SIG-M5 (cell line): ENCODE measurements around the gene GPC5.
"Not testable (repeated sequence)": the region's sequence is repeated elsewhere in the genome, so short reads cannot be mapped to it uniquely, and the experiment has no call there.

Experiments used
- DNase-seq: peaks from one replicate; lab custom pipeline; 2025; lab: John Stamatoyannopoulos, UW

GPC5 gene

DNA sequence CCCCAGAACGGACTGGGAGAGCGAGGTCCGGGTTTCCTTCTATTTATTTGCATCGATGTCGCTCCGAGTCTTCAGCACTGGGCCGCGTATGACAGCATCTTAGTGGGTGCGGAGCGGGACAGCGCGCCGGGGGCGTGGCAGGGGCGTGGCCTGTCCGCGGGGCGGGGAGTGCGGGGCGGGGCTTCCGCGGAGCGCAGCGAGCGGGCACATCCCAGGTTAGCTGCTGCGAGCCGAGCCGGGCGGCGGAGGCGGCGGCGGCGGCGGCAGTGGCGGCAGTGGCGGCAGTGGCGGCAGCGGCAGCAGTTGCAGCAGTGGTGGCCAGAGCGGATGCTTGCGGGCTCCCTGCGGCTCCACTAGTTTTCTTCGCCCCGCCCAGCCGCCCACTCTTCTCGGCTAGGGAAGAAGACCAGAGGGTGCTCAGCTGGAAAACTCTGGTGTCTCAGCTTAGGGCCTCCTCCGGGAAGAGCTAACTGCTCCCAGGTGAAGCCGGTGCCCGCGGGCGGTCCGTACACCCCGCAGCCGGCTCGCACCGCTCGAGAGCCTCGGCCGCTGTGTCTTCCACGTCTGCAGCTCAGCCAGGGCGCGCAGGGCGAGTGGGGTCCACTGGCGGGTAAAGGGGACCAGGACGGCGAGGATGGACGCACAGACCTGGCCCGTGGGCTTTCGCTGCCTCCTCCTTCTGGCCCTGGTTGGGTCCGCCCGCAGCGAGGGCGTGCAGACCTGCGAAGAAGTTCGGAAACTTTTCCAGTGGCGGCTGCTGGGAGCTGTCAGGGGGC is at the start of gene GPC5:
Gene GPC5, plus strand, starts transcription at position 209 of the 776 bp plus-strand sequence.
- no peak for DNase-seq

GRCh38 chr13:91348906-91349435 is 49.5 kb upstream of the GPC5 start:
- peak; percentile 23 for DNase-seq

GRCh38 chr13:91349992-91350911 is 48.2 kb upstream of the GPC5 start:
- no peak for DNase-seq

DNA sequence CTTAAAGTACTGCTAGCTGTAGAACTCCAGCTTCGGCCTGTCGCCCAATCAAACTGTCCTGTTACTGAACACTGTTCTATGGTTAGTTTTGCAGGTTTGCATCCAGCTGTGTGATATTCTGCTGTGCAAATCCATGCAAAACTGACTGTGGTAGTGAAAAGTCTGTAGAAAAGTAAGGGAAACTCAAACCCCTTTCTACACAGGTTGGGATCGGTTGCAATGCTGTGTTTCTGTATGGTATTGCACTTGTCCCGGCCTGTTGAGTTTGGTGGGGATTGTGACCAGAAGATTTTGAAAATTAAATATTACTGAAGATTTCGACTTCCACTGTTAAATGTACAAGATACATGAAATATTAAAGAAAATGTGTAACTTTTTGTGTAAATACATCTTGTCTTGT is 47.3 kb upstream of the GPC5 start:
- no peak for DNase-seq

- no peak for DNase-seq
Observed at GRCh38 chr13:91351980-91352379, 46.4 kb upstream of the GPC5 start.

- DNase-seq: not testable (repeated sequence)
Observed at GRCh38 chr13:91352891-91353290, 45.5 kb upstream of the GPC5 start.

GRCh38 chr13:91353494-91353893 is 44.9 kb upstream of the GPC5 start:
- DNase-seq: no peak

- no peak for DNase-seq
Observed at GRCh38 chr13:91355099-91355825, 43.2 kb upstream of the GPC5 start.

DNA sequence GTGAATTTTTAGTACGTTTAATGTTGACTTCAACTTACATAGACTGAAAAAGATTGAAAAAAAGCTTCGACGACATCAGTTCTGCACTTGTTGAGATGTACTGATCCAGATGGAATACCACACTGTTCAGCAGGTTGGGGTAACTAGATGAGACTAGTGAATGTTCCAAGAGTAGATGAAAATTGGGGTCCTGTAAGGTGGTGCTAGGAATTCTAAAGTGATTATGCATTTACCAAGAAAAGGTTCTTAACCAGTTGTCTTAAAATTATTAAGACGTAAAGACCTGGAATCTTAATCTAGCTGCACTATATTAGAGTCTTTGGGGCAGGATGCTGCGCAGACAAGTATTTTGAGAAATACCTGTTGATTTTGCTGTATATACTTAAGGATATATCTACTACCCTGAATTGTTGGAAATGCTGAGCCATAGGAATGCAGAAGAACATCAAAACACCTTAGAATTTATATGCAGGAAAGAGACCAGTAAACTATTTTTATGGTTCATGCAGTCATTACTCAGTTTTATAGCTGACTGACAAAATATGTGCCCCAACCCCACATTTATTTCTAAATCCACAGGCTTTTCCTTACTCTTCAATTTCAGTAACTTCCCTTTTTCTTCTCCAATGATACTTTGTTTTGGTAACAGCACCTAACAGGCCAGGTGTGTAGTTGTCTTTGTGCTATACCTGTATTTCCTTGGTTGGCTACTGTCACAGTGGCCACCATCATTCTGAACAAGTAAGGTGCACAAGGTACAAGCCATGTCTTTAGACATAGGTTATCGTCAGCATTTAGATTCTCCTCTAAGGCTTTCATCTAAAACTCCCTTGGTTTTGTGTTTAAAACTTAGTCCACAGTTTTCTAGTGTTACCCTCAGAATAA is 42.4 kb upstream of the GPC5 start:
- no peak for DNase-seq

GRCh38 chr13:91356919-91357612 is 41.4 kb upstream of the GPC5 start:
- no peak for DNase-seq

DNA sequence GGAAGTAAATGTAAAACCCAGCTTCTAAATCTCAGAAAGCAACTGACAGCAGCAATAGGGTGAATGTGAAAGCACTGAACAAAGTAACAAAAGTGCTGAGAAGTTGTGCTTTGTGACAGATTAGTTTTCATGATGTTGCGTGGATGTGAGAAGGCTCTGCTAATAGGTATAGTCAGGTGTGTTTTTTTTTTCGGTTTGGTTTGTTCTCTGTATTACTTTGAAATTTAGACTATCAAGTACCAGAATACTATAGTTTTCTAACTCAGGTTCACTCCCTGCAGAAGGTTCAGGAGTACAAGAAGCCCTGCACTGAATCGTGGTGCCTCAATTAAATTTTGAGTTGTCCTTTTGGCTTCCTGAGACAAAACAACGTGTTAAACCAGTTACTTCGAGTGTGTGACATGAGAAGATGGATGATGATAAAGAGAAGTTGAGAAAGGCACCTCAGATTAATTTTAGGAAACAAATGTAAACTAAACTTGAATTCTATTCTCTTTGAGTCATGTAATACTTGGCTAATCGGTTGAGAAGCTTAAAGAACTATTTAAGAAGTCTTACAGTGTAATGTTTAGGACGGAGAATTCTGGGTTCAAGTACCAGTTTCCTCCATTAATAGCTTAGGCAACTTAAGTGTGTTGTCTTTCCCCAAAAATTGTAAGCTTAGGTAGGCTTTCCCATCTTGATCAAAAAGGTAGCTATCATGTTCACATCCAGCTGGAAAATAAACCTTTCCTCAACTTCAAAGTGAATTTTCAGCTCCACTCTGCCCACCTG is 40.6 kb upstream of the GPC5 start:
- no peak for DNase-seq

DNA sequence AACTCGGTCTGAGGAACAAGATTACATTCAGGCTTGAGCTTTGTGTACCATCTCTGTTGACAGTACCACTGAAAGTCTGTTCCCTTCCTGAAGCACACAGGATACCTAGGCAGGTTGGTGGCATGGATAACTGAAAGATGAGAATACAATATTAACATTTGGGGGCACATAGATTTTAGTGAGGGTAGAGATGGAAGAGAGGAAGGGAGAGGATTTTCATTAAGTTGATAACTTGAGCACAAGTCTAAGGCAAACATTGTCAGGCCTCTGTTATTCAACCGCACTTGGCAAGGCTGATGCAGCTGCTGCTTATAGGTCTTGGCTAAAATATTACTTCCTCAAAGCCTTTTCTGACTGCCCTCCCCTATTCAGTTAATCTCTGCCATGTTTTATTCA is 40.0 kb upstream of the GPC5 start:
- no peak for DNase-seq

DNA sequence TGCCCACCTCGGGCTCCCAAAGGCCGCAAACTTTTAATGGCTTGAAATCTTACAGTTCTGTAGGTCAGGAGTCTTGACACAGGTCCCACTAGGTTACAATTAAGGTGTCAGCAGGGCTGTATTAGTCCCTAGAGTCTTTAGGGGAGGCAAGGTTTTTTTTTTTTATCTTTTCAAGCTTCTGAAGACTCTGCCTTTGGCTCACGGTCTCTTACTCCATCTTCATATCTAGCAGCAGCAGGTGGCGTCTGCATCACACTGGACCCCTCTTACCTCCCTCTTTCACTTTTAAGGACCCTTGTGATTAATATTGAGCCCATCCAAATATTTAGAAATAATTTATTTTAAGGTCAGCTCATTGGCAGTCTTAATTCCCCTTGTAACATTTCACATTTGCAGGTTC is 39.3 kb upstream of the GPC5 start:
- no peak for DNase-seq

DNA sequence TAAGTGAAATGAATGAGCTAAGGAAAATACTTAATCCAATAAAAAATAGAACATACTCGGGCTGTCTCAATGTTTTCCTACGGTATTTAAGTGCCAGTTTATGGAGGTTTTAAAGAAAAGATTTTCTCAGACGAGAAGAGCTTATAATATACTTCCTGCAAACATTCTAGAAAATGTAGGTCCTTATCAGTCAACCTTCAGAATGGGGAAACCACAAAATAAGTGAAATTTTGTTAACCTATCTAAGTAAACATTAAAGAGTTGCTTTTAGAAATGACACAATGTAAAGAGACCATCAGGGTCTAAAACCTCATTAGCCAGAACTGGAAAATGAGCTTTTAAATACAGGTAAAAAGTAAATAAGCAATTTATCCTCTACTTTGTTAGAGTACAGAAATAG is 38.8 kb upstream of the GPC5 start:
- DNase-seq: no peak

DNA sequence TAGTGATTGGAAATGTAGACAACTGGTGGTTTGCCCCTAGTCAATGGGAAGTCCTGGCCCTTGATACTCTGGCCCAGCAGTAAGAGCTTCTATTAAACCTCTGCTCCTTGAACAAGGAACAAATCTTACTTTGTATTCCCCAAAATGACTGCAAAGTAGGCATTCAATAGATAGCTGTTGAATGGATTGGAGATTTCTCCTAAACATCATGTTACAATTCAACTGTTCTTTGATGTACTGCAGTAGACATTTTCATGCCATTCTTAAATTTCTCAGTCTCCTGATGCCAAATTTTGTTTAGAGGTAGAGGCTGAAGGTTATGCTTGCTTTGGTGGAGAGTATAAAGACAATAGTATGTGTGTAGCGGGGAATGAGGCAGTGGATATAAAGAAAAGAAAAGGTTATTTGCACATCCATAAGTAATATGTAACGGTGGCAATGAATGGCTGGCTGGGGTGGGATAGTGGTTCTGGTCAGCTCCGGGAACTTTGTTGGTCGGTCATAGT is 38.1 kb upstream of the GPC5 start:
- no peak for DNase-seq

DNA sequence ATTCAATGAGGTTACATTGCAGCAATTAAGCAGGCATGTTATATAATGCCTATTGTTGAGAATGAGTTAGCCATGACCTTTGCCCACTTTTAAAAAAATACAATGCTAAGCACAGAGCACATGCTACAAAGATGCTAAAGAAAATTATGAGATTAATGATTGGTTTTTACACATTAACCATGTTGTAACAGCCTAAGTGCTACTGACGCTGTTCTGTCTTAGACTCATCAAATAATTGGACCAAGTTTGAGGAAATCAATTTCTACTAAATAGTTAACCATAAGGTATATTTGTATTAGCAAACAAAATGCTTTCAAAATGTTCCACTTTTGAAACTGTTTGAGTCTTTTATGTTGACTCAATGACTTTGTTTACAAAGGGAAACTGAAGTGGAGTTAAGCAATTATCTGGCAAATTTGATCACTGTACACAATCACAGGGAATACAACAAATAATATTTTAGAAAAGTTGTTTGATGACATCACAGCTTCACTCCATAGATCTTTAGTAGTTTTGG is 36.6 kb upstream of the GPC5 start:
- DNase-seq: no peak

GRCh38 chr13:91362908-91363307 is 35.5 kb upstream of the GPC5 start:
- DNase-seq: no peak

- DNase-seq: no peak
Observed at GRCh38 chr13:91368101-91368500, 30.3 kb upstream of the GPC5 start.

- no peak for DNase-seq
Observed at GRCh38 chr13:91368676-91369440, 29.6 kb upstream of the GPC5 start.
